ENCODE measurements around the gene PPFIA2. TPM values are rescaled to one million over a fixed set of nuclear protein-coding genes. Genes with fewer than 3 reads are reported as not detected.

PPFIA2 gene
- polyA plus RNA-seq, 1 donor from 2014 or later, result not detected

- Mint-ChIP-seq H3K4me1 (no peaks in the 10 kb centered on the region), H3K27me3 (no peaks in the 10 kb centered on the region), H3K4me3 (no peak overlapping the region), H3K9me3 (peaks cover 0 to 6% (median 0%) of the 10 kb centered on the region in 3 donors), H3K27ac (no peak overlapping the region), H3K36me3 (no peaks in the 10 kb centered on the region)
These were observed 363.7 kb downstream of the PPFIA2 start for GRCh38 chr12:81395431-81395830.

GRCh38 chr12:81389550-81390099, 369.5 kb downstream of the PPFIA2 start:
- no peak overlapping the region for H3K27ac Mint-ChIP-seq

GRCh38 chr12:81386101-81386500, 373.0 kb downstream of the PPFIA2 start:
- no peaks in the 10 kb centered on the region for H3K36me3 Mint-ChIP-seq
- no peak overlapping the region for H3K27ac Mint-ChIP-seq
- no peak overlapping the region for H3K4me3 Mint-ChIP-seq
- H3K4me1 Mint-ChIP-seq, result no peaks in the 10 kb centered on the region
- peaks cover 2 to 5% (median 5%) of the 10 kb centered on the region in 3 donors for H3K9me3 Mint-ChIP-seq
- H3K27me3 Mint-ChIP-seq, result no peaks in the 10 kb centered on the region

More at GRCh38 chr12:81389550-81390099, 369.5 kb downstream of the PPFIA2 start:
- no peaks in the 10 kb centered on the region for H3K4me1 Mint-ChIP-seq
- H3K4me3 Mint-ChIP-seq, result no peak overlapping the region
- H3K27me3 Mint-ChIP-seq, result no peaks in the 10 kb centered on the region
- no peaks in the 10 kb centered on the region for H3K36me3 Mint-ChIP-seq
- H3K9me3 Mint-ChIP-seq, result peaks cover 5 to 6% (median 5%) of the 10 kb centered on the region in 3 donors

GRCh38 chr12:81381951-81382350, 377.2 kb downstream of the PPFIA2 start:
- no peak overlapping the region for H3K27ac Mint-ChIP-seq
- no peaks in the 10 kb centered on the region for H3K4me1 Mint-ChIP-seq
- H3K27me3 Mint-ChIP-seq, result no peaks in the 10 kb centered on the region
- H3K36me3 Mint-ChIP-seq, result no peaks in the 10 kb centered on the region
- peaks cover 3 to 9% (median 3%) of the 10 kb centered on the region in 3 donors for H3K9me3 Mint-ChIP-seq
- H3K4me3 Mint-ChIP-seq, result no peak overlapping the region

GRCh38 chr12:81378601-81379285, 380.4 kb downstream of the PPFIA2 start:
- no peaks in the 10 kb centered on the region for H3K27me3 Mint-ChIP-seq
- no peaks in the 10 kb centered on the region for H3K36me3 Mint-ChIP-seq
- no peak overlapping the region for H3K4me3 Mint-ChIP-seq
- H3K27ac Mint-ChIP-seq, result no peak overlapping the region
- no peaks in the 10 kb centered on the region for H3K4me1 Mint-ChIP-seq
- H3K9me3 Mint-ChIP-seq, result peaks cover 3 to 10% (median 3%) of the 10 kb centered on the region in 3 donors

- Mint-ChIP-seq H3K4me3 (no peak overlapping the region), H3K36me3 (no peaks in the 10 kb centered on the region), H3K27me3 (no peaks in the 10 kb centered on the region), H3K4me1 (no peaks in the 10 kb centered on the region), H3K27ac (no peak overlapping the region), H3K9me3 (peaks cover 3 to 10% (median 3%) of the 10 kb centered on the region in 3 donors)
These were observed 381.4 kb downstream of the PPFIA2 start for GRCh38 chr12:81377771-81378170.

GRCh38 chr12:81375969-81376368, 383.2 kb downstream of the PPFIA2 start:
- H3K4me1 Mint-ChIP-seq, result no peaks in the 10 kb centered on the region
- peaks cover 3 to 10% (median 3%) of the 10 kb centered on the region in 3 donors for H3K9me3 Mint-ChIP-seq
- H3K27ac Mint-ChIP-seq, result no peak overlapping the region
- no peaks in the 10 kb centered on the region for H3K27me3 Mint-ChIP-seq
- no peak overlapping the region for H3K4me3 Mint-ChIP-seq
- no peaks in the 10 kb centered on the region for H3K36me3 Mint-ChIP-seq

- peaks cover 0 to 6% (median 0%) of the 10 kb centered on the region in 3 donors for H3K9me3 Mint-ChIP-seq
- H3K27me3 Mint-ChIP-seq, result no peaks in the 10 kb centered on the region
- H3K4me3 Mint-ChIP-seq, result no peak overlapping the region
- no peak overlapping the region for H3K27ac Mint-ChIP-seq
- no peaks in the 10 kb centered on the region for H3K36me3 Mint-ChIP-seq
- no peaks in the 10 kb centered on the region for H3K4me1 Mint-ChIP-seq
These were observed 388.7 kb downstream of the PPFIA2 start for GRCh38 chr12:81370456-81370855.

- H3K4me1 Mint-ChIP-seq, result no peaks in the 10 kb centered on the region
- H3K4me3 Mint-ChIP-seq, result no peak overlapping the region
- H3K36me3 Mint-ChIP-seq, result no peaks in the 10 kb centered on the region
- H3K9me3 Mint-ChIP-seq, result no peaks in the 10 kb centered on the region
- H3K27me3 Mint-ChIP-seq, result no peaks in the 10 kb centered on the region
- H3K27ac Mint-ChIP-seq, result no peak overlapping the region
These were observed 390.0 kb downstream of the PPFIA2 start for GRCh38 chr12:81369175-81369574.

GRCh38 chr12:81365284-81365683, 393.9 kb downstream of the PPFIA2 start:
- no peaks in the 10 kb centered on the region for H3K36me3 Mint-ChIP-seq
- no peaks in the 10 kb centered on the region for H3K27me3 Mint-ChIP-seq
- H3K9me3 Mint-ChIP-seq, result no peaks in the 10 kb centered on the region
- H3K4me3 Mint-ChIP-seq, result no peak overlapping the region
- H3K27ac Mint-ChIP-seq, result no peak overlapping the region
- H3K4me1 Mint-ChIP-seq, result no peaks in the 10 kb centered on the region

- H3K4me3 Mint-ChIP-seq, result no peak overlapping the region
- H3K36me3 Mint-ChIP-seq, result no peaks in the 10 kb centered on the region
- no peaks in the 10 kb centered on the region for H3K27me3 Mint-ChIP-seq
- no peak overlapping the region for H3K27ac Mint-ChIP-seq
- no peaks in the 10 kb centered on the region for H3K4me1 Mint-ChIP-seq
- no peaks in the 10 kb centered on the region for H3K9me3 Mint-ChIP-seq
These were observed 398.2 kb downstream of the PPFIA2 start for GRCh38 chr12:81360916-81361315.

GRCh38 chr12:81359736-81360135, 399.4 kb downstream of the PPFIA2 start:
- H3K9me3 Mint-ChIP-seq, result peaks cover 0 to 3% (median 0%) of the 10 kb centered on the region in 3 donors
- no peaks in the 10 kb centered on the region for H3K36me3 Mint-ChIP-seq
- no peaks in the 10 kb centered on the region for H3K4me1 Mint-ChIP-seq
- H3K27ac Mint-ChIP-seq, result no peak overlapping the region
- no peak overlapping the region for H3K4me3 Mint-ChIP-seq
- H3K27me3 Mint-ChIP-seq, result no peaks in the 10 kb centered on the region

- no peak overlapping the region for H3K4me3 Mint-ChIP-seq
- no peaks in the 10 kb centered on the region for H3K36me3 Mint-ChIP-seq
- H3K4me1 Mint-ChIP-seq, result no peaks in the 10 kb centered on the region
- H3K27ac Mint-ChIP-seq, result no peak overlapping the region
- no peaks in the 10 kb centered on the region for H3K27me3 Mint-ChIP-seq
- peaks cover 0 to 5% (median 2%) of the 10 kb centered on the region in 3 donors for H3K9me3 Mint-ChIP-seq
These were observed 404.7 kb downstream of the PPFIA2 start for GRCh38 chr12:81354327-81354932.

- Mint-ChIP-seq H3K4me1 (no peaks in the 10 kb centered on the region), H3K4me3 (no peak overlapping the region), H3K36me3 (no peaks in the 10 kb centered on the region), H3K9me3 (peaks cover 0 to 5% (median 2%) of the 10 kb centered on the region in 3 donors), H3K27me3 (no peaks in the 10 kb centered on the region), H3K27ac (no peak overlapping the region)
These were observed 408.8 kb downstream of the PPFIA2 start for GRCh38 chr12:81350309-81350708.

GRCh38 chr12:81347404-81347803, 411.7 kb downstream of the PPFIA2 start:
- Mint-ChIP-seq H3K27ac (no peak overlapping the region), H3K36me3 (no peaks in the 10 kb centered on the region), H3K9me3 (peaks cover 0 to 2% (median under 1%) of the 10 kb centered on the region in 3 donors), H3K27me3 (no peaks in the 10 kb centered on the region), H3K4me1 (no peaks in the 10 kb centered on the region), H3K4me3 (no peak overlapping the region)

GRCh38 chr12:81340910-81341309, 418.2 kb downstream of the PPFIA2 start:
- Mint-ChIP-seq H3K27ac (no peak overlapping the region), H3K4me3 (no peak overlapping the region), H3K36me3 (no peaks in the 10 kb centered on the region), H3K9me3 (no peaks in the 10 kb centered on the region), H3K27me3 (no peaks in the 10 kb centered on the region), H3K4me1 (no peaks in the 10 kb centered on the region)
